Activated T-cell treated with anti-CD3 and anti-CD28 coated beads for 24 hours (primary cell): ENCODE measurements around the gene FCSK.

Experiments
- DNase-seq: peaks from one replicate; pipeline ENCODE4 v3.0.0-alpha.2; 2020; ENCODE audit warnings: low read depth

The FCSK gene

GRCh38 chr16:70480127-70481105 is 26.0 kb downstream of the FCSK start:
- DNase-seq, result no peak

- DNase-seq, result no peak
Observed at GRCh38 chr16:70481929-70482536, 27.6 kb downstream of the FCSK start.

- DNase-seq, result no peak
Observed at GRCh38 chr16:70482624-70483023, 28.2 kb downstream of the FCSK start.

GRCh38 chr16:70483426-70483825 is 29.0 kb downstream of the FCSK start:
- DNase-seq, result no peak

- no peak for DNase-seq
Observed at GRCh38 chr16:70484867-70485266, 30.5 kb downstream of the FCSK start.

GRCh38 chr16:70490261-70490660 is 35.9 kb downstream of the FCSK start:
- DNase-seq, result no peak

- no peak for DNase-seq
Observed at GRCh38 chr16:70493802-70494201, 39.4 kb downstream of the FCSK start.

GRCh38 chr16:70494202-70494770 is 39.9 kb downstream of the FCSK start:
- DNase-seq, result no peak

- DNase-seq, result no peak
Observed at GRCh38 chr16:70494777-70495176, 40.4 kb downstream of the FCSK start.

- no peak for DNase-seq
Observed at GRCh38 chr16:70495425-70496182, 41.2 kb downstream of the FCSK start.

GRCh38 chr16:70496513-70496912 is 42.1 kb downstream of the FCSK start:
- no peak for DNase-seq

GRCh38 chr16:70508752-70509151 is 54.4 kb downstream of the FCSK start:
- DNase-seq, result no peak

- no peak for DNase-seq
Observed at GRCh38 chr16:70510216-70510615, 55.8 kb downstream of the FCSK start.

- no peak for DNase-seq
Observed at GRCh38 chr16:70511833-70512232, 57.4 kb downstream of the FCSK start.

GRCh38 chr16:70512456-70512855 is 58.1 kb downstream of the FCSK start:
- DNase-seq, result no peak

- no peak for DNase-seq
Observed at GRCh38 chr16:70520612-70521297, 66.4 kb downstream of the FCSK start.

GRCh38 chr16:70522216-70523075 is 68.1 kb downstream of the FCSK start:
- no peak for DNase-seq

- peak; percentile 86 for DNase-seq
Observed at GRCh38 chr16:70523076-70523742, 68.8 kb downstream of the FCSK start, which contains the start of gene COG4. TSS of gene COG4 (minus strand) at chr16:70523554. CDS start at chr16:70523543, 11 bp downstream.

GRCh38 chr16:70523743-70524398 is 69.5 kb downstream of the FCSK start, which contains the start of gene SF3B3:
TSS of gene SF3B3 (plus strand) at chr16:70523816. CDS start at chr16:70526657, 2,841 bp downstream.
- DNase-seq, result peak; percentile 58
